GM12801 (cell line): ENCODE data around the gene TACC3.

Experiments
- TF ChIP-seq, protein P1 (sequence below): IDR thresholded peaks from one replicate; pipeline ENCODE4 v1.5.1; 2011; ENCODE audit warnings: control low read depth; ENCODE audit not compliant: insufficient read length; ENCODE audit errors: extremely low read depth

Gene TACC3

DNA sequence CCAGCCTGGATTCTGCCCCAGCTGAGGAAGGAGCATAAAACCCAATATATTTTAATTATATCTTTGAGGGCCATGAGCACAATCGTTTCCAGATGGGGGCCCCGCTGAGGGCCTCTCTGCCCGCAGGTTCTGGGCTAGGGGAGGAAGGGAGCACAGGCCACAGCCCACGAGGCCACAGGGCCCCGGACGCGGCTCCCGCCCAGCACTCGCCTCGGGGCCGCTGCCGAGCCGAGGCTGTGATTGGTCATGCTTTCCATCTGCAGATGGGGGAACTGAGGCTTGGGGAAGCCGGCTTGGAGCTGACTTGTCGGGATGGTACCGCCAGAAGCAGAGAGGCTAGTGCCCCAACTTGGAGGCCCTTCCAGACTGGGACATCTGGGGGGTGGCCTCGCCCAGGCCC, 34.0 kb downstream of the TACC3 start:
- TF ChIP-seq, protein P1, sequence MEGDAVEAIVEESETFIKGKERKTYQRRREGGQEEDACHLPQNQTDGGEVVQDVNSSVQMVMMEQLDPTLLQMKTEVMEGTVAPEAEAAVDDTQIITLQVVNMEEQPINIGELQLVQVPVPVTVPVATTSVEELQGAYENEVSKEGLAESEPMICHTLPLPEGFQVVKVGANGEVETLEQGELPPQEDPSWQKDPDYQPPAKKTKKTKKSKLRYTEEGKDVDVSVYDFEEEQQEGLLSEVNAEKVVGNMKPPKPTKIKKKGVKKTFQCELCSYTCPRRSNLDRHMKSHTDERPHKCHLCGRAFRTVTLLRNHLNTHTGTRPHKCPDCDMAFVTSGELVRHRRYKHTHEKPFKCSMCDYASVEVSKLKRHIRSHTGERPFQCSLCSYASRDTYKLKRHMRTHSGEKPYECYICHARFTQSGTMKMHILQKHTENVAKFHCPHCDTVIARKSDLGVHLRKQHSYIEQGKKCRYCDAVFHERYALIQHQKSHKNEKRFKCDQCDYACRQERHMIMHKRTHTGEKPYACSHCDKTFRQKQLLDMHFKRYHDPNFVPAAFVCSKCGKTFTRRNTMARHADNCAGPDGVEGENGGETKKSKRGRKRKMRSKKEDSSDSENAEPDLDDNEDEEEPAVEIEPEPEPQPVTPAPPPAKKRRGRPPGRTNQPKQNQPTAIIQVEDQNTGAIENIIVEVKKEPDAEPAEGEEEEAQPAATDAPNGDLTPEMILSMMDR = no peak

DNA sequence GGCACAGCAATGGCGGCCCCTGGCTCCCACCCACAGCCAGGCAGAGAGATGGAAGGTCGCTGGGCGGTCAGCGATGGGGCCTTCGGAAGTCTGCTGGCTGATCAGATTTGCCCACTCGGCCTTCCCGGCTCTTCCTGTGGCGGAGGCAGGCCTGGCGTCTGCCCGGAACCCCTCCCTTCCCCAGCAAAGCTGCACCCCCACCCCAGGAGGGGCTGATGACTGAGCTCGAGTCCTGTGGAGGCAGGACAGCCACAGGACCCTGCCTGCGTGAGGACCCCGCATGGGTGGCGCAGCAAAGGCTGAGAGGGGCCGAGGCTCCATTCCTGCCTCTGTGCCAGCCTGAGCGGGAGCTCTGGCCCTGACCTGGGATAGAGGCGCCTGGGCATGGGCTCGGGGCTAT, 34.8 kb downstream of the TACC3 start:
- TF ChIP-seq, protein P1 = no peak

DNA sequence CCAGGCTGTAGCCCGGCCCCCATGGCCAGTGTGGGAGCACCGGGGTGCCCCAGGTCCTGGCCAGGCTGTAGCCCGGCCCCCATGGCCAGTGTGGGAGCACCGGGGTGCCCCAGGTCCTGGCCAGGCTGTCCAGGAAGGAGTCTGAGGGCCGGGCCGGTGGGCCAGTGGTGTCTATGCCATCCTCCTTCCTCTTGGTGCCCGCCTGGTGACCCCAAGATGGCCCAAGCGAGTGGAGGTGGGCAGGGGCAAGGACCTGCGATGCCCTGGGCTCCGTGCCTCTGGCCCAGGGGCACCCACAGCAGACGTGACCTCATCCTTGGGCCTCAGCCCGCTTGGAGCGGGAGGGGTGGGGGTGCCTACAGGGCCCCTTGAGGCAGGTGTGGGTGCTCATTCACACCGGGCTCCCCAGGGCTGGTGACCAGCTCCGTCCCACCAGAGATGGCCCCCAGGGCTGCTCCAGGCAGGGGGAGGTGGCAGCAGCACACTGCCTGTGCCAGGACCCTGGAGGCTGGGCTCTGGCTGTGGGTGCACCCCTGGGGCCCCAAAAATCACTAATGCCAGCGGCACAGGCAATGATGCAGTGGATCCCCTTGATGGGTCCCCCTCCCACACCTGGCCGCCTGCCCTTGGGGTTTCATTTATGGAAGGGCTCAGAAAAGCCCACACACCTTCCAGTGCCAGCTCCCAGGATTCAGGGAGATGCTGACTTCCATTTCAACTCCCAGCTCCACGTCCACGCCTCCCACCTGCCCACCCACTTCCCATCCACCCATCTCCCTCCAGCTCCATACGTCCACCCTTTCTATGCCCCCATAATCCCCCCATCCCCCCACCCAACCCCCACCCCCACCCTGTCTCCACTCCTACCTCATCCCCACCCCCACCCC, 35.8 kb downstream of the TACC3 start:
- TF ChIP-seq, protein P1 = no peak

DNA sequence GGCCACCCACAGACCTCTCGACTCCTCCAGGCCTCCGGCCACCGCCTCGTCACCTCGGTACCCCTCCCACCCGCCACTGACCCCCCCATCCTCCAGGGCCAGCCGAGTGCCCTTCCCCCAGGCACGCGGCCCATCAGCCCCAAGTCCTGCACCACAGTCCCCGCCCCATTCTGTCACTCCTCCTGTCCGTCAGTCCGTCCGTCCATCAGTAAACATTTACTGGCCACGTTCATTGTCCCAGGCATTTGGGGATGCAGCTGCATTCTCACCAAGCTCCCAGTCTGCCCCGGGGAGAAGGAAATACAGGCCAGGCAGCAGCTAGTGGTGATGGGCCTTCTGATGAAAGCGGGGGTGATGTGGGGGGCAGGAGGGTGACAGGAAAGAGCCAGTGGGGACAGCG, 36.5 kb downstream of the TACC3 start:
- TF ChIP-seq, protein P1 = no peak

- TF ChIP-seq, protein P1 = no peak
Observed at GRCh38 chr4:1758306-1759121, 37.2 kb downstream of the TACC3 start.

DNA sequence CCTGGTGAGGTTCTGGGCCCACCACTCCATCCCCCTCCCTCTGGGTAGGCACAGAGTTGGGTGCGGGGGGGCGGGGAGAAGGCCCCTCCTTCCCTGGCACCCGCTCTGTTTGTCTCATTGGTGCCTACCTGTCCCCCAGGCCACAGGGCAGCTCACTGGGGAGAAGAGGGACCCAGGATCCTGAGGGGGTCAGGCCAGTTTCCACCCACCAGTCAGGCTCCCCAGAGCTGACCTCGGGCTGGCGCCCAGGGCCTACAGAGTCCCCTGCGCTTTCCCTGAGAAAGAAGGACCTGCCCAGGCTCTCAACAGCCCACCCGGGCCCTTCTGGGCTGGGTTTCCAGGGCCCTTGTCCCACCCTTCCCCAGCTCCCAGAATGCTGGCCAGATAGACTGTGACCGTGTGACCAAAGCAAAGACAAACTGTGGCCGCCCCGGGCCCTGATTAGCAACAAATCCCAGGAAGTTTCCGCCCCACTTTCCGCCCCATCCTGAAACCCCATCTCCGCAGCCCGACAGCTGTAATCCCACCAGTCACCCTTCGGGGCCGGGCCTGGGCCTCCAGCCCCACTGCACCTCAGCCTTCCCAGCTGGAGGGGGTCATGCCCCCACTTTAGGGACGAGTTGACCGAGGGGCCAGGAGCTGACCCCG, 38.0 kb downstream of the TACC3 start:
- TF ChIP-seq, protein P1 = no peak

DNA sequence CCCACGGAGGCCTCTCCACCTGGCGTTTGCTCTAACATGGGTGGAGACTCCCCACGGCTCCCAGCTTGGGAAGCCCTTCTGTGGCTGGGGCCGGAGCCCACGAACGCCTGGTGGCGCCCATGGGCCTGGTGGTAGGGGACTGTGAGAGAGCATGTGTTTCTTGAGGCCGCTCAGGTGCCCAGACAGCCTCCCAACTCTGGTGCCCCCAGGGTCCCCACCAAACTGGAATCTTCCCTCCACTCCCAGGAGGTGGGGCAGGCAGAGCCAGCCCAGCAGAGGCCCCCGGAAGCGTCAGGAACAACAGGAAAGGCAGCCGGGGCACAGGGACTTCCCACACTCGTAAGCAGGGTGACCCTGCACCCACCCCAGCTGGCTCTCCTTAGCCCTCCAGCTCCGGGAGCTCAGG, 38.5 kb downstream of the TACC3 start:
- TF ChIP-seq, protein P1 = no peak
